ENCODE measurements around the gene ZDHHC8.

The ZDHHC8 gene

DNA sequence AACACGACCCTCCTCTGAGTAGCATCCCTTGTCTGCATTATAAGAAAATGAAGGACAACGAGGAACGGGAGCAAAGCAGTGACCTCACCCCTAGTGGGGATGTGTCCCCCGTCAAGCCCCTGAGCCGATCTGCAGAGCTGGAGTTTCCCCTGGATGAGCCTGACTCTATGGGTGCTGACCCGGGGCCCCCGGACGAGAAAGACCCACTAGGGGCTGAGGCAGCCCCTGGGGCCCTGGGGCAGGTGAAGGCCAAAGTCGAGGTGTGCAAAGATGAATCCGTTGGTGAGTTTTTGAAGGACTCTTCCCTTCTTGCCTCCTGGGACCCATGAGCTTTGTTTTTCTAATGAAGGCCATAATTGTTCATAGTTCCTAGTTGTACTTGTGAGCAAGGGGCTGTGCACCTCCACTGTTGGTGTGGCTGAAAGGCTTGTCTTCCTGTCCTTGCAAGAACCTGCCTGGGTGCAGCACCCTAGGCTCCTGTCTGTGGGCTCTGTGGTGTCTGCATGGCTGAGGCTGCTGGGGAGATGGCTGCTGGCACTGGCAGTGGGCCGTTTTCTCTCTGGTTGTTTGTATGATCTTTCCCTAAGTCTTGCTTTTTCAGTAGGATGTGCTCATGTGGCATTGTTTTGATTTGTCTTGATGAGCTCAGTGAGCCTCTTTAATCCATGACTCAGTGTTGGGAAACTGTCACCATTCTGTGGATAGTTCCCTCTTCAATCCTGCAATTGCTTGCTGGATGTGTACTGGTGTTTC is 41.5 kb upstream of the ZDHHC8 start:
- TF ChIP-seq, protein P1, sequence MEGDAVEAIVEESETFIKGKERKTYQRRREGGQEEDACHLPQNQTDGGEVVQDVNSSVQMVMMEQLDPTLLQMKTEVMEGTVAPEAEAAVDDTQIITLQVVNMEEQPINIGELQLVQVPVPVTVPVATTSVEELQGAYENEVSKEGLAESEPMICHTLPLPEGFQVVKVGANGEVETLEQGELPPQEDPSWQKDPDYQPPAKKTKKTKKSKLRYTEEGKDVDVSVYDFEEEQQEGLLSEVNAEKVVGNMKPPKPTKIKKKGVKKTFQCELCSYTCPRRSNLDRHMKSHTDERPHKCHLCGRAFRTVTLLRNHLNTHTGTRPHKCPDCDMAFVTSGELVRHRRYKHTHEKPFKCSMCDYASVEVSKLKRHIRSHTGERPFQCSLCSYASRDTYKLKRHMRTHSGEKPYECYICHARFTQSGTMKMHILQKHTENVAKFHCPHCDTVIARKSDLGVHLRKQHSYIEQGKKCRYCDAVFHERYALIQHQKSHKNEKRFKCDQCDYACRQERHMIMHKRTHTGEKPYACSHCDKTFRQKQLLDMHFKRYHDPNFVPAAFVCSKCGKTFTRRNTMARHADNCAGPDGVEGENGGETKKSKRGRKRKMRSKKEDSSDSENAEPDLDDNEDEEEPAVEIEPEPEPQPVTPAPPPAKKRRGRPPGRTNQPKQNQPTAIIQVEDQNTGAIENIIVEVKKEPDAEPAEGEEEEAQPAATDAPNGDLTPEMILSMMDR (IDR thresholded peaks at IDR 0.05; ENCODE audit: insufficient read depth, low read length, missing control alignments), result no peak
- no peak for DNase-seq (ENCODE audit: low read depth, low spot score)
- ChIA-PET POLR2A (interaction anchor here (0.6 kb wide), 1 partner anchor 9 kb away, joined by 3 read pairs; no protein-coding TSS in a partner anchor), CTCF (interaction anchor here (1.0 kb wide), 1 partner anchor 11 kb away, joined by 3 read pairs; no protein-coding TSS in a partner anchor)
- no peak overlapping the region for H3K4me3 ChIP-seq (ENCODE audit: low read depth, low read length)

DNA sequence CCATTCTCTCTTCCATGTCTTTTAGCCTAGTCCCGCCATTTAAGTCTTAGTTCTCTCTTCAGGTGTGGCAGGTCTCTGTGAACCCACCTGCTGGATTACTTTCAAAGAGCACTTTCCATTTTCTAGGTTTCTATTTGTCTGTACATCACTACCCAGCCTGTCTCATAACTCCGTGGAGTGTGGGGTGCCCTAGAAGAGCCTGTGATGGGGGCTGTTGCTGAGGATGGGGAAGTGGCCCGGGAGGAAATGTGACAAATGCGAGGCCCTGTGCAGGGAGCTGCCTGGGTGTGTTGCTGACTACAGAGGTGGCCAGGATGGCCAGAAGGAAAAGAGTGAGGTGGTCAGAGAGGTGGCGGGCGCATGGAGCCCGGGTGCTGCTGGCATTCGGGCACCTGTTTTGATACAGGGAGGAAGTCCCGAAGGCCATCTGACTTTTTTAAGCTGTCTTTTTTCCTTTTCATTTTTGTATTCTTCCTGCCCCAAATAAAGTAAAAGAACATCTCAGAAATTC is 40.8 kb upstream of the ZDHHC8 start:
- TF ChIP-seq, protein P1 (IDR thresholded peaks at IDR 0.05; ENCODE audit: insufficient read depth, low read length, missing control alignments), result no peak
- H3K4me3 ChIP-seq (ENCODE audit: low read depth, low read length), result no peak overlapping the region
- ChIA-PET POLR2A (no interaction called here), CTCF (interaction anchor here (1.0 to 1.4 kb wide), 3 partner anchors 11 to 25 kb away, joined by 3 to 4 read pairs (median 3); partner anchors contain the start of gene RANBP1)
- DNase-seq (ENCODE audit: low read depth, low spot score), result no peak

DNA sequence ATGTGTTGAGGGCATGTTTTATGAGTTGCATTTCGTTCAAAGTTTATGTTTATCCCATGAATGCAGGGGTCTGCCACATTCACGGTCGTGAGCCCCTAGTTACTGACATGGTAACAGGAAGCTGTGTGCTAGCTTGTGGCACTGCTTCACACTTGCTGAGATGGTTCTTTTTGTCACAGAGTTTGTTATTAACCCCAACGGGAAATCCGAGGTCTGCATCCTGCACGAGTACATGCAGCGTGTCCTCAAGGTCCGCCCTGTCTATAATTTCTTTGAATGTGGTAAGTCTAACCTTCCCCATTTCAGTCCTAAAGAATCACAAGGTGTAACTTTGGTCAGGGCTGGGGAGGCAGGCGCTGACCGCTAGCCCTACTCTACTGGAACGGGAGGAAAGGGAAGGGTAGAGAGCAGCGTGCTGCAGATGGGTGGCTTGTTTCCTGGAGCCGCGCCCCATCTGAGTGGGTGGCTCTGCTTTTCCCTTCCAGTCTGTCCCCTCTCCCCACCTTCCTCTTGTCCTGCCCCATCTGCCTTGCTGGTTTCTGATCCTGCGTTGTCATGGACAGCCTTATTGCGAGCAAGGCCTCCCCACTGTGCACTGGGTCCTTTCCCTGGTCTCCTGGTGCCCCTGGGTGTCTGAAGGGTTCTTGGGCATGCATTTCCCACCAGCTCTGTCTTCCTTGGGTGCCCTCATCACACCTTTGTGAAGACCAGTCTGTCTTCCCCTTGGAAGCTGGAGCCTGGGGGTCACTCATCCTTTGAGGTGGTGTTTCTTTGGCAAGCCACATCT is 39.7 kb upstream of the ZDHHC8 start:
- DNase-seq (ENCODE audit: low read depth, low spot score), result no peak
- CTCF ChIA-PET, result interaction anchor here (1.0 to 1.4 kb wide), 4 partner anchors 9 to 91 kb away, joined by 3 to 4 read pairs (median 3); partner anchors contain the start of gene RANBP1
- no peak overlapping the region for H3K4me3 ChIP-seq (ENCODE audit: low read depth, low read length)
- POLR2A ChIA-PET, result no interaction called here
- TF ChIP-seq, protein P1 (IDR thresholded peaks at IDR 0.05; ENCODE audit: insufficient read depth, low read length, missing control alignments), result no peak

DNA sequence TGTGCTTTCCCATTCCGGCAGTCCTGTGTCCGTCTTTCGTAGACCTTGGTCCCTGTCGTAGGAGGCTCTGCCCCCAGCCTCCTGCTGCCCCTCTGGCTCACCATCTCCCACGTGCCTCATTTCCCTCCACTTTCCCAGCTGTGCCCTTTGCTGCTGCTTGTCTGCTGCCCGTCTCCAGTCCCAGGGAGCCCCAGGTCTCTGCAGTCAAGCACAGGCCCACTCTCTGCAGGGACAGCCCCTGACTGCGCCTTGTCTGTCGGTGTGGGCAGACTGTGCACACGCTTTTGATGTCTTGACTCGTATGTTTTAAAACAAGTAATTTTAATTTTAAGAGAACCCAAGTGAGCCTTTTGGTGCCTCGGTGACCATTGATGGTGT is 39.1 kb upstream of the ZDHHC8 start:
- TF ChIP-seq, protein P1 (IDR thresholded peaks at IDR 0.05; ENCODE audit: insufficient read depth, low read length, missing control alignments), result no peak
- POLR2A ChIA-PET, result no interaction called here

DNA sequence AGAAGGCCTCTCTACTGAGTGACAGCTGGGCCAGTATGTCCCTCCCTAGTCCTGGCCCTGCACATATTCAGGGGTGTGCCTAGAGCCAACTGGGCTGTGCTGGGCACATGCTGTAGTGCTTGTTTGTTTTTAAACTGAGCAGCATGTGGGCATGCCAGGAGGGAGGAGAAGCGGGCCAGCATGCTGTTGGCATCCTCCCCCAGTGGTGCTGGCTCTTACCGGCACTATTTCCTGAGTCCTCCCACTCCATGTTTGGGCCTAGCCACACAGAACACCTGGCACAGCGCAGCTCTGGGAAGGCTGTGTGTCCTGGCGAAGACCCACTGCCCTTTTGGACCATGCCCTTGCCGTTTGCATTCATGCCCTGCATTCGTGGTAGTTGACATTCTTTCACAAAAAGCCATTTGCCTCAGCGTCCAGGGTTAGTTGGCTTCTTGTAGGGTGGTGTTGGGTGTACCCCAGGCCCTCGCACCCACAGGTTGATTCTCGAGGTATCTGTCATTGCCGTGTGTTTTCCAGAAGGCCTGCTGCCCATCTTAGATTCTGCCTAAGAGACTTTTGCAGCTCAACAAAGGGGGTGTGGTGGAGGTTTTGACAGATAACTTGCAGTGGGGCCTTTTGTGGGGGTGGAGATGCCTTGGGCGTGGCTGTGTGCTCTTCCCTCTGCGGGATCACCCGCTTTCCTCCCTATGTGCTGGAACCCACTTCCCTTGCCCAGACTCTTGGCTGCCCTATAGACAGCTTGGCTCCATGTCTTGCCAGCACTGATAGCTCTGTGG is 38.0 kb upstream of the ZDHHC8 start:
- TF ChIP-seq, protein P1 (IDR thresholded peaks at IDR 0.05; ENCODE audit: insufficient read depth, low read length, missing control alignments), result no peak
- no peak for DNase-seq (ENCODE audit: low read depth, low spot score)
- ChIA-PET POLR2A (no interaction called here), CTCF (interaction anchor here (1.2 to 1.7 kb wide), 2 partner anchors 9 to 18 kb away, joined by 3 to 4 read pairs; no protein-coding TSS in a partner anchor)
- H3K4me3 ChIP-seq (ENCODE audit: low read depth, low read length), result no peak overlapping the region

More for the DNA sequence above, 39.1 kb upstream of the ZDHHC8 start:
- H3K4me3 ChIP-seq (ENCODE audit: low read depth, low read length), result no peak overlapping the region
- no peak for DNase-seq (ENCODE audit: low read depth, low spot score)
- CTCF ChIA-PET, result interaction anchor here (1.0 to 1.2 kb wide), 2 partner anchors 9 to 91 kb away, joined by 3 read pairs; no protein-coding TSS in a partner anchor
